ENCODE data around the gene NTM. TPM values are rescaled to one million over a fixed set of nuclear protein-coding genes. Genes with fewer than 3 reads are reported as not detected.
A peak's percentile ranks its signal among the peaks of the same experiment; 100 is the strongest.

NTM gene
- total and polyA plus RNA-seq, 5 donors: 35.0 to 148 (median 88.2) TPM

DNA sequence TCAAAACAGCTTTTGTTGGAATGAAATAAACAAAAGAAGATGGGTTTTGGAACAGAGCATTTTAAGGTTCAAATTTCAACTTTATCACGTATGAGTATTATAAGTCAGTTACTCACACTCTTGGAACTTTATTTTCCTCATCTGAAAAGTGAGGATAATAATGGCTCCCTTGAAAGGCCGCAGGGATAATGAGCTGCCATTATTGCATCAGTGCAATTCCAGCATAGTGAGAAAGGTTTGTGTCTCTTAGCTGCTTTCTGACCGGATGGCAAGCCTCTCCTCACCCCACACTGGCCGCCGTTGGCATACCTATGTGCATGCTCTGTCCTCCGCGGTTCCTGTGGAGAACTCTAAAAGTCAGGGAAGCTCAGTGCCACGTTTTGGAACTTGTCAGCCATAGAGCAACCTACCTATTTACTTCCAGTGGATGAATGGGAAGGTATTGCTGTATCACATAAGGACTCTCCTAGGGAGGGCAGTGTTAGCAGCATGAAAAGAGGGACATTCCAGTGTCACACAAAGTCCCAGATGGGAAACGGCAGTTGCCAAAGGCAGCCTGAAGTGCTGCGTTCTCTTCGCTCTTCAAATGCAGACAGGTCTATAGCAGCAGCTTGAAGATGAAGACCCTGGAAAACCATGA, 368.9 kb downstream of the NTM start:
- Histone ChIP-seq H3K4me1 (ENCODE audit: control insufficient read depth, insufficient read depth, low read length) (no peaks in the 10 kb centered on the region), H3K27ac (ENCODE audit: low read length) (no peak overlapping the region), H3K27me3 (ENCODE audit: control insufficient read depth, insufficient read depth) (no peaks in the 10 kb centered on the region), H3K9me3 (ENCODE audit: control insufficient read depth, low read length) (no peaks in the 10 kb centered on the region), H3K4me3 (ENCODE audit: low read length) (no peak overlapping the region)
- WGBS: 74% methylated on average over 11 of the region's 11 CpGs
- intact Hi-C loops (cut with DNase I): no loop called here
- ATAC-seq: no peak
- no peak for DNase-seq

DNA sequence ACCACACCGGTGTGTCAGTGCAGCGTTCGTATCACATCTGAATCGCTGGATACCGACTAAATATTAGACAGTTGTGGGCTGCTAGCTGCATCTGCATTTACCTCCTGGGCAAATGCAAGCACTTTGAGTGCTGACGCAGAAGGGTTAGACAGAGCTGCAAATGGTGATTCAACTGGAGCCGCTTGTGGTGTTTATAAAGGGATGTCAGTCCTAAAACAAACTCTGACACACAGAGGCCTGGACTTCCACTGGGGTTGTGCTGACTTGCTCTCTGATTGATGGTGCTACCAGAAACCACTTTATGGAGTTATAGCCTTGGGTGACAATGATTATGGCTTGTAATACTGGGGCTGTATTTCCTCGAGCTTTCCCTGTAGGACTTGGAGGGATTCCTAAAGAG, 374.4 kb downstream of the NTM start:
- DNase-seq (no peak), ATAC-seq (no peak)
- H3K4me1 ChIP-seq (ENCODE audit: control insufficient read depth, insufficient read depth, low read length): no peaks in the 10 kb centered on the region
- 81% methylated on average over 8 of the region's 8 CpGs for WGBS
- H3K27ac ChIP-seq (ENCODE audit: low read length): no peak overlapping the region
- H3K4me3 ChIP-seq (ENCODE audit: low read length): no peak overlapping the region
- no peaks in the 10 kb centered on the region for H3K9me3 ChIP-seq (ENCODE audit: control insufficient read depth, low read length)
- no peaks in the 10 kb centered on the region for H3K27me3 ChIP-seq (ENCODE audit: control insufficient read depth, insufficient read depth)
- intact Hi-C loops (cut with DNase I): loop anchor here in 1 of 4 donors (10.0 kb wide), 1 partner anchor 1200 kb away; no protein-coding TSS in a partner anchor

DNA sequence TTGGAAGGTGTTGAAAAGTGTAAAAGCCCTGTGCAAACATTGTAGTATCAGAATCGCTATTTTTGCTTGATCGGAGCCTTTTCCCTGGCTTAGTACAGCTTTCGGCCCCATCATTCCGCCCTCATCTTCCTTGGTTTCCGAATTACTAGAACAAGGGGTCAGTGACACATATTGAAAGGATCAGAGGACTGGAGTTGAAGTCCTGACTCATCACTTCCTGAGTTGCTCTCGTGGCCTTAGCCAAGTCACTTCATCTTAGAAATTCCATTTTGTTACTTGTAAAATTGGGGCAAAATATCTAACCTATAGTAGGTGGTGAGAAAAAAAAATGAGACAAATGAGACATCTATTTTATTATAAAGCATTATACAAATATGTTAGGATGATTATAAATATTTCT, 375.0 kb downstream of the NTM start:
- no peak overlapping the region for H3K27ac ChIP-seq (ENCODE audit: low read length)
- no peaks in the 10 kb centered on the region for H3K9me3 ChIP-seq (ENCODE audit: control insufficient read depth, low read length)
- H3K4me1 ChIP-seq (ENCODE audit: control insufficient read depth, insufficient read depth, low read length): no peaks in the 10 kb centered on the region
- intact Hi-C loops (cut with DNase I): loop anchor here in 1 of 4 donors (10.0 kb wide), 1 partner anchor 1199 kb away; no protein-coding TSS in a partner anchor
- no peaks in the 10 kb centered on the region for H3K27me3 ChIP-seq (ENCODE audit: control insufficient read depth, insufficient read depth)
- H3K4me3 ChIP-seq (ENCODE audit: low read length): no peak overlapping the region
- ATAC-seq (no peak), DNase-seq (no peak)
- WGBS: 42% methylated on average over 6 of the region's 6 CpGs

DNA sequence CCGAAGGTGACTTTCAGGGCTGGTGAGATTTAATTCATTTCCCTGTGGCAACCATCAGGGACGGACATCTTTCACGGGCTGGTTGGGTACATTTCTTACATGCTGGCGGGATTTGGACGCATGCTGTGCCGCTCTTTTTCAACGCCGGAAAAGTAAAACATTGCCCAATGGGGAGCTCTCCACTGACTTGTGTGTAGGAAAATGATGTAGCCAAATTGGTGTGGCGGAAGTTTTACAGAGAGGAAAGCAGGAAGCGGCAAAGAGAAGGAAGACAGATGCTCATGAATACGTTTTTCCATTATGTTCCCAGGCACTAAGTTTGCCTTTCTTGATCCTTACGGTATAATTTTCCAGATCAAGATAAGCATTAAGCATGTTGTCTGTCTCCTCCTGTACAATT, 375.8 kb downstream of the NTM start:
- DNase-seq: no peak
- H3K4me3 ChIP-seq (ENCODE audit: low read length): no peak overlapping the region
- H3K27ac ChIP-seq (ENCODE audit: low read length): no peak overlapping the region
- no peak for ATAC-seq
- 81% methylated on average over 12 of the region's 12 CpGs for WGBS
- intact Hi-C loops (cut with DNase I): loop anchor here in 1 of 4 donors (10.0 kb wide), 1 partner anchor 1199 kb away; no protein-coding TSS in a partner anchor
- H3K4me1 ChIP-seq (ENCODE audit: control insufficient read depth, insufficient read depth, low read length): no peaks in the 10 kb centered on the region
- no peaks in the 10 kb centered on the region for H3K9me3 ChIP-seq (ENCODE audit: control insufficient read depth, low read length)
- H3K27me3 ChIP-seq (ENCODE audit: control insufficient read depth, insufficient read depth): no peaks in the 10 kb centered on the region

DNA sequence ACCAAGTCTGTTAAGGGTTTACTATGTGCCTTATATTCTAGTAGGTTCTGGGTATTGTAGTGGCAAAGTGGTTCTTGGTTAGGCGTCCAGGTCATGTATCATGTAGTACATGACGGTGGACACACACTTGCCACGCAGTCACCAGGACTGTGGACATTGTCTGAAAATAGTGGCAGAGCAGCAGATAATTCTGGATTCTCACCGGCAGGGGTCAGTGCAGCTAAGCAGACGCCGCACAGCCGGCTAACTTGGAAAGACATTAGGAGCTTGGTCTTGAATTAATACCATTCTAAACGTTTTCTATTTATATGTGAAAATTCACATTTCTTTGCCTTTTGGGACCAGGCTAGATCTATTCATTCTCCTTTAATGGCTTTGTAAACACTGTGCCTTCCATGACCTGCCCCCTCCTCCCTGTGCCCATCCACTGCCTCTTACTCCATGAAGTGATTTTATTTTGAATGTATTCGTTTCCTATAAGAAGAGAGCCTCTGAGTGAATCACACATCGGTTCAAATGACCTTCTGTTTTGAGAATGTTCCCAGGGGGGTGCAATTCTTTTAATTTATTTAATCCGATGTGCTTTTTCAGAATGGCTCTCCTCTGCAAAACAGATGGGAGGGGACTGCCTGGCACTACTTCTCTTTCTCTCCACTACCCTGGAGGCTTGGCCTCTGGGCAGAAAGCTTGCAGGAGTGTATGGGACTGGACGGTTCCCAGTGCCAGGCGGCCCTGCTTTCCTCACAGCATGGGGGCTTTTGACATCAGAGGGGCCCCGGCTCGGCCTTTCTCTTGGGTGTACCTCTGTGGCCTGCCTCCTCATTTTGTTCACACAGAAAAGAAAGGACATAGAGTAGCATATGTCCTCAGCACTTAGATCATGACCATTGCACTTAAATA, 378.0 kb downstream of the NTM start:
- H3K9me3 ChIP-seq (ENCODE audit: control insufficient read depth, low read length): no peaks in the 10 kb centered on the region
- H3K4me1 ChIP-seq (ENCODE audit: control insufficient read depth, insufficient read depth, low read length): no peaks in the 10 kb centered on the region
- DNase-seq (peak; percentile 58 to 80 (median 72)), ATAC-seq (peak; percentile 66 to 77)
- intact Hi-C loops (cut with DNase I): loop anchor here in 1 of 4 donors (10.0 kb wide), 1 partner anchor 1196 kb away; no protein-coding TSS in a partner anchor
- H3K27me3 ChIP-seq (ENCODE audit: control insufficient read depth, insufficient read depth): no peaks in the 10 kb centered on the region
- no peak overlapping the region for H3K4me3 ChIP-seq (ENCODE audit: low read length)
- no peak overlapping the region for H3K27ac ChIP-seq (ENCODE audit: low read length)
- 26% methylated on average over 15 of the region's 15 CpGs for WGBS

DNA sequence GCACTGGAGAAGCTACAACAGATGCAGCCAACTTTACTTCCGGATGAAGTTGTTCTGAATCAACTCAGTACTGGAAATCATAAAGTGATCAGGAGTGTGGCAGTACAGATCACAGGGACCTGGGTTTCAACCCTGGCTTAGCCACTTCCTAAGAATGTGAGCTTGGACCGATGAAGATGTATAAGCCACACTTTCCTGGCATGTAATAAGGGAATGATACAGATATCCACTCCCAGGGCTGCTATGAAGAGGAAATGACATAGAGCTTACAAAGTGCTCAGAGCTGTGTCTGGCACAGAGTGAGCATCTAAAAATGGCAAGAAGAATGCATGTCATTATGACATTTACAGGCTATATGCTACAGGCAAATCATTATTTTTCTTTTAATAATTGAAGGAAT, 378.7 kb downstream of the NTM start:
- DNase-seq: no peak
- Histone ChIP-seq H3K27ac (ENCODE audit: low read length) (no peak overlapping the region), H3K27me3 (ENCODE audit: control insufficient read depth, insufficient read depth) (no peaks in the 10 kb centered on the region), H3K4me3 (ENCODE audit: low read length) (no peak overlapping the region), H3K4me1 (ENCODE audit: control insufficient read depth, insufficient read depth, low read length) (no peaks in the 10 kb centered on the region), H3K9me3 (ENCODE audit: control insufficient read depth, low read length) (no peaks in the 10 kb centered on the region)
- intact Hi-C loops (cut with DNase I): loop anchor here in 1 of 4 donors (10.0 kb wide), 1 partner anchor 1196 kb away; no protein-coding TSS in a partner anchor
- WGBS: 33% methylated on average over 2 of the region's 2 CpGs
- ATAC-seq: peak in 1 of 2 donors; percentile 50

DNA sequence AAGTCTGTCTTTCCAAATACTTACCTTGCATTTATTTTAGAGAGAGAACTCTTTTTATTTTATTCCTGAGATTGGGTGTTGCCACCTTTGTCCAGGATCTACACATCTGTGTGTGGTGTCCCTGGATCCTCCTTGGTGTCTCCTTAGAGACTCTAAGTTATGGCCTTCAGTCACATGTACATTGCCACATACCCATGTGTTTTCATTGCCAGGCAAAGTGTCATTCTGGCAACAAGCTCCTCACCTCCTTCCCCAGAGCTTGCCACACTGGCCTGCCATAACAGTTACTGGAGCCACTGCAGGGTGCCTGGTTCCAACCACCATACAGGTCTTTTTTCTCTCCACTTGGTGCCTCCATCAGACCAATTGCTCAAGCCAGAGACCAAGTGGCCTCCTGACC, 379.7 kb downstream of the NTM start:
- Histone ChIP-seq H3K27ac (ENCODE audit: low read length) (no peak overlapping the region), H3K4me3 (ENCODE audit: low read length) (no peak overlapping the region), H3K27me3 (ENCODE audit: control insufficient read depth, insufficient read depth) (no peaks in the 10 kb centered on the region), H3K4me1 (ENCODE audit: control insufficient read depth, insufficient read depth, low read length) (no peaks in the 10 kb centered on the region), H3K9me3 (ENCODE audit: control insufficient read depth, low read length) (no peaks in the 10 kb centered on the region)
- intact Hi-C loops (cut with DNase I): no loop called here
- ATAC-seq: no peak
- no peak for DNase-seq

DNA sequence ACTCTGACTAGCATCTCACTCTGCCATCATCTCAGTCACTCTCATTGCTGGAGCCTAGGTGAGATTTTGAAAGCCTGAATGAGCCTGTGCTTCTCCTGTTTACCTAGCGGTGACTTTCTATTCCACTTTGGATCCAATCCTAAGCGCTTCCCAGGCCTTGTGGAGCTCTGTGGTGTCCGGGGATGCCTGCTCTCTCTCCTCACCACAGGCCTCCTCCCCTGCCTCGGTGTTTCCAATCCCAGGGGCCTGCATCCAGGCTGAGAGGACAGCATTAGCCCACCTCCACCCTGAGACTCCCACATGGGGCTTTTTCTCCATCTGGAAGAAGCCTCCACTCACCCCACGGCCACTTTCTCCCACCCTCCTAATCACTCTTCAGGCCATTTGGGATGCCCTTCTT, 380.3 kb downstream of the NTM start:
- no peaks in the 10 kb centered on the region for H3K27me3 ChIP-seq (ENCODE audit: control insufficient read depth, insufficient read depth)
- H3K27ac ChIP-seq (ENCODE audit: low read length): no peak overlapping the region
- no peak for ATAC-seq
- intact Hi-C loops (cut with DNase I): no loop called here
- 93% methylated on average over 5 of the region's 5 CpGs for WGBS
- H3K9me3 ChIP-seq (ENCODE audit: control insufficient read depth, low read length): no peaks in the 10 kb centered on the region
- no peak for DNase-seq
- no peak overlapping the region for H3K4me3 ChIP-seq (ENCODE audit: low read length)
- H3K4me1 ChIP-seq (ENCODE audit: control insufficient read depth, insufficient read depth, low read length): no peaks in the 10 kb centered on the region

DNA sequence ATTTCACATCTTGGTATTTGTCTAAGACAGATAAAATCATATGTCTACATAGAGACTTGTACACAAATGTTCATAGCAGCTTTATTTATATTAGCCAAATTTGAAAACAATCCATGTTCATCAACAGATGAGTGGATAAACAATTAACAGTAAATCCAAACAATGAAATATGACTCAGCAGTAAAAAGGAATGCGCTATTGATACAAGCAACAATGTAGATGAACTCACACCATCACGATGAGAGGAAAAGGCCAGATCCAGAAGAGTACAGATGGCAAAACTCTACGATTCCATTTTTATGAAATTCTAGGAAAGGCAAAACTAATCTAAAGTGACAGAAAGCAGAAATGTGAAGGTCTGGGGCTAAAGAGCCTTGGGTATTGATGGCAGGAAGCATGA, 384.3 kb downstream of the NTM start:
- intact Hi-C loops (cut with DNase I): no loop called here
- no peak for ATAC-seq
- WGBS: 76% methylated on average over 3 of the region's 3 CpGs

DNA sequence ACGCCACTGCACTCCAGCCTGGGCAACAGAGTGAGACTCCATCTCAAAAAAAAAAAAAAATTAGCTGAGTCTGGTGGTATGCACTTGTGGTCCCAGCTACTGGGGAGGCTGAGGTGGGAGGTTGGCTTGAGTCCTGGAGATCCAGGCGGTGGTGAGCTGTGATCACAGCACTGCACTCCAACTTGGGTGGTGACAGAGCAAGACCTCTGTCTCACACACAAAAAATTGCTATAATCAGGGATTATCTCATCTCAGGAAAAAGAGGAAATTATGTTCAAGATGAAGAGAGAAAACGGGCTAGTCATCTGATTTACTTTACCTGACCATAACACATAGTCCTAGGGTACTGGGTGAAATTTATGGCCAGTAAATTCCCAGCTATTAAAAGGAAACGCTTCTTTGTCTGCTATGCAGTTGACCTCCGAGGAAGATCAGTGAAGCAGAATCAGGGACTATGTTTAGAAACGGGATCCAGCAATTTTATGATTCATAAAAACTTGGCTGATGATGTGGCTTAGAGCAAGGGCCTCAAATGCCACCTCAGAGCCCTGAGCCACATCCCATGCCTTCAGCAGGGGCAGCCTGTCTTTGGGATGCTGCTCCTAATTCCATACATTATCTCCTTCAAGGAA, 386.2 kb downstream of the NTM start:
- 64% methylated on average over 6 of the region's 6 CpGs for WGBS
- H3K9me3 ChIP-seq (ENCODE audit: control insufficient read depth, low read length): no peaks in the 10 kb centered on the region

More for the DNA sequence above, 384.3 kb downstream of the NTM start:
- no peaks in the 10 kb centered on the region for H3K9me3 ChIP-seq (ENCODE audit: control insufficient read depth, low read length)
- no peaks in the 10 kb centered on the region for H3K27me3 ChIP-seq (ENCODE audit: control insufficient read depth, insufficient read depth)
- no peaks in the 10 kb centered on the region for H3K4me1 ChIP-seq (ENCODE audit: control insufficient read depth, insufficient read depth, low read length)
- DNase-seq: no peak
- no peak overlapping the region for H3K4me3 ChIP-seq (ENCODE audit: low read length)
- no peak overlapping the region for H3K27ac ChIP-seq (ENCODE audit: low read length)

DNA sequence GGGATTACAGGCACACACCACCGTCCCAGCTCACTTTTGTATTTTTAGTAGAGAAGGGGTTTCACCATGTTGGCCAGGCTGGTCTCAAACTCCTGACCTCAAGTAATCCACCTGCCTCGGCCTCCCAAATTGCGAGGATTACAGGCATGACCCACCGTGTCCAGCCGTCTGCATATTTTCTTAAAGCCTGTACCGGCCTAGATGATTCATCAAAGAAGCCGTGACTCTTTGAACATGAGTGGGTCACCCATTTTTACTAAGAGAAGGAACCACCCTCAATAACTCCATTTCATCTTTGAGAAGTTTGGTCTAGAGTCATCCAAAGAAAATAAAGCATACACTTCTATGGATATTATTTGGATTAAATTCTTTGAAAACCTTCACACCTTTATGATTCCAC, 388.3 kb downstream of the NTM start:
- Histone ChIP-seq H3K27ac (ENCODE audit: low read length) (no peak overlapping the region), H3K4me1 (ENCODE audit: control insufficient read depth, insufficient read depth, low read length) (no peaks in the 10 kb centered on the region), H3K27me3 (ENCODE audit: control insufficient read depth, insufficient read depth) (no peaks in the 10 kb centered on the region), H3K4me3 (ENCODE audit: low read length) (no peak overlapping the region), H3K9me3 (ENCODE audit: control insufficient read depth, low read length) (no peaks in the 10 kb centered on the region)
- 93% methylated on average over 7 of the region's 7 CpGs for WGBS
- DNase-seq (no peak), ATAC-seq (no peak)
- intact Hi-C loops (cut with DNase I): no loop called here

More for the DNA sequence above, 386.2 kb downstream of the NTM start:
- no peak overlapping the region for H3K4me3 ChIP-seq (ENCODE audit: low read length)
- intact Hi-C loops (cut with DNase I): no loop called here
- H3K27me3 ChIP-seq (ENCODE audit: control insufficient read depth, insufficient read depth): no peaks in the 10 kb centered on the region
- no peaks in the 10 kb centered on the region for H3K4me1 ChIP-seq (ENCODE audit: control insufficient read depth, insufficient read depth, low read length)
- ATAC-seq (no peak), DNase-seq (no peak)
- no peak overlapping the region for H3K27ac ChIP-seq (ENCODE audit: low read length)
